ENCODE measurements around the gene SPRED1.

DNA sequence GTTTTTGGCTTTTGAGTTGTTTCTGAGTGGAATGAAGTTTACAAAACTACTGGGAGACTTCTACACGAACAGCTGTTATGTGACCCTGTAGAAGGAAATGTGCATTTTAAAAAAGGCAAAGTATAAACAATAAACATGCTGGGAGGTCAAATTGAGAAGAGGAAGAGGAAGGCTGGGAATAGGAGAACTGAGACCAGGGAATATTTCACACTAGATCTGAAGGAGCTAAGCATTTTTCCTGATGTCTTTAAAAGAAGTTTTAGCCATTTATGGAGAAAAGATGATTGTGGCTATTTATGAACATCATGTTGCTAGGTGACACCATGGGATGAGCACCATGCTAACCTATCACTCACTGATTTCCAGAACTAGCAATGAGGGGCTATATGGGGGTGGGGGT lies 125.0 kb downstream of the SPRED1 start:
- TF ChIP-seq, protein P1, sequence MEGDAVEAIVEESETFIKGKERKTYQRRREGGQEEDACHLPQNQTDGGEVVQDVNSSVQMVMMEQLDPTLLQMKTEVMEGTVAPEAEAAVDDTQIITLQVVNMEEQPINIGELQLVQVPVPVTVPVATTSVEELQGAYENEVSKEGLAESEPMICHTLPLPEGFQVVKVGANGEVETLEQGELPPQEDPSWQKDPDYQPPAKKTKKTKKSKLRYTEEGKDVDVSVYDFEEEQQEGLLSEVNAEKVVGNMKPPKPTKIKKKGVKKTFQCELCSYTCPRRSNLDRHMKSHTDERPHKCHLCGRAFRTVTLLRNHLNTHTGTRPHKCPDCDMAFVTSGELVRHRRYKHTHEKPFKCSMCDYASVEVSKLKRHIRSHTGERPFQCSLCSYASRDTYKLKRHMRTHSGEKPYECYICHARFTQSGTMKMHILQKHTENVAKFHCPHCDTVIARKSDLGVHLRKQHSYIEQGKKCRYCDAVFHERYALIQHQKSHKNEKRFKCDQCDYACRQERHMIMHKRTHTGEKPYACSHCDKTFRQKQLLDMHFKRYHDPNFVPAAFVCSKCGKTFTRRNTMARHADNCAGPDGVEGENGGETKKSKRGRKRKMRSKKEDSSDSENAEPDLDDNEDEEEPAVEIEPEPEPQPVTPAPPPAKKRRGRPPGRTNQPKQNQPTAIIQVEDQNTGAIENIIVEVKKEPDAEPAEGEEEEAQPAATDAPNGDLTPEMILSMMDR (IDR thresholded peaks at IDR 0.05; ENCODE audit: low read depth, low read length, poor library complexity, severe bottlenecking): no peak
- no peak for TF ChIP-seq EZH2phosphoT487 (IDR thresholded peaks at IDR 0.05; ENCODE audit: borderline replicate concordance, low read length)
